A549 (cell line): ENCODE data around the gene DPEP2NB. TPM values are rescaled to one million over a fixed set of nuclear protein-coding genes. Genes with fewer than 3 reads are reported as not detected.

Experiments
- ATAC-seq, 2 experiments: fragments of 200-7000 bp in 1 of 2; fragments of >200 bp in 1 of 2; cut with Nextera tagmentation in 1 of 2; cut with Tn5 transposase in 1 of 2; 3 replicates each; pipeline versions ENCODE4 v1.8.0 to v1.9.1; 2018 to 2020; ENCODE audit warnings: mild to moderate bottlenecking in 1 of 2, moderate library complexity in 1 of 2
- CTCF ChIA-PET: fragments of 300-600 bp; sonication (Branson Sonifier 250); formaldehyde crosslinking; extraction: SDS; loops from one replicate; lab custom pipeline; 2021; ENCODE audit warnings: antibody characterized with exemption, inconsistent platforms; lab: Yijun Ruan, JAX
- POLR2A ChIA-PET: fragments of 350-600 bp; formaldehyde crosslinking; extraction: SDS; loops from one replicate; lab custom pipeline; 2021; ENCODE audit warnings: antibody characterized with exemption, inconsistent platforms; lab: Yijun Ruan, JAX
- DNase-seq, 2 experiments: peaks; one replicate each; pipeline versions ENCODE4 v3.0.0 to v3.0.0-alpha.2; 2011 to 2016; ENCODE audit warnings: low read depth in 1 of 2, low spot score in 1 of 2
- FAIRE-seq: peaks from 2 replicates; lab custom pipeline; 2011; peaks lifted over from hg19 to GRCh38; lab: Jason Lieb, UNC
- H3K27ac ChIP-seq, 2 experiments: fragments of >200 bp; sonication (Bioruptor Twin); formaldehyde crosslinking; 3 replicates each; pipeline ENCODE4 v1.5.1; 2016 to 2017
- H3K4me1 ChIP-seq: fragments of >200 bp; sonication (Bioruptor Twin); formaldehyde crosslinking; 3 replicates; pipeline ENCODE4 v1.6.1; 2016
- H3K4me2 ChIP-seq: fragments of >200 bp; sonication (Bioruptor Twin); formaldehyde crosslinking; 3 replicates; pipeline ENCODE4 v1.6.1; 2016
- H3K4me3 ChIP-seq: fragments of >200 bp; sonication (Bioruptor Twin); formaldehyde crosslinking; 3 replicates; pipeline ENCODE4 v1.5.1; 2016
- H3K9me3 ChIP-seq: fragments of >200 bp; sonication (Bioruptor Twin); formaldehyde crosslinking; 3 replicates; pipeline ENCODE4 v1.6.1; 2016
- BCL3 ChIP-seq: fragments of >200 bp; sonication (Bioruptor Twin); formaldehyde crosslinking; IDR thresholded peaks from 3 replicates; pipeline ENCODE4 v1.6.1; 2016
- CBX2 ChIP-seq: fragments of 200-600 bp; sonication (generic); IDR thresholded peaks from 2 replicates; pipeline ENCODE4 v1.6.1; 2016; ENCODE audit warnings: low read depth, mild to moderate bottlenecking, borderline replicate concordance
- CBX8 ChIP-seq: fragments of 200-600 bp; sonication (generic); IDR thresholded peaks from 2 replicates; pipeline ENCODE4 v1.6.1; 2016
- CEBPB ChIP-seq, 2 experiments: fragments of >200 bp in 1 of 2; sonication (Bioruptor Twin) in 1 of 2; formaldehyde crosslinking in 1 of 2; IDR thresholded peaks; 2 replicates each; pipeline ENCODE4 v1.6.1; 2012 to 2016
- CHD2 ChIP-seq: fragments of 150-350 bp; IDR thresholded peaks from 2 replicates; pipeline ENCODE4 v1.6.1; 2014; ENCODE audit warnings: low read length; ENCODE audit not compliant: partially characterized antibody
- E2F6 ChIP-seq: IDR thresholded peaks from 2 replicates; pipeline ENCODE4 v1.6.1; 2012; ENCODE audit warnings: low read depth, borderline replicate concordance
- HOXA7 ChIP-seq: fragments of 250-450 bp; sonication (Bioruptor Pico); IDR thresholded peaks from 2 replicates; pipeline ENCODE4 v1.5.0; 2020; ENCODE audit warnings: mild to moderate bottlenecking, moderate library complexity
- JUN ChIP-seq, 2 experiments: fragments of >200 bp; sonication (Bioruptor Twin); formaldehyde crosslinking; IDR thresholded peaks; 2 replicates in 1 of 2; 3 replicates in 1 of 2; pipeline ENCODE4 v1.6.1; 2016 to 2017
- JUNB ChIP-seq: fragments of >200 bp; sonication (Bioruptor Twin); formaldehyde crosslinking; IDR thresholded peaks from 2 replicates; pipeline ENCODE4 v1.6.1; 2016
- KDM1A ChIP-seq: fragments of 200-600 bp; sonication (generic); IDR thresholded peaks from 2 replicates; pipeline ENCODE4 v1.6.1; 2016; ENCODE audit warnings: low read depth, mild to moderate bottlenecking
- KDM5A ChIP-seq: fragments of 200-600 bp; sonication (generic); IDR thresholded peaks from 2 replicates; pipeline ENCODE4 v1.6.1; 2016; ENCODE audit warnings: antibody characterized with exemption, mild to moderate bottlenecking
- MYC ChIP-seq: IDR thresholded peaks from 2 replicates; pipeline ENCODE4 v1.6.1; 2012; ENCODE audit warnings: mild to moderate bottlenecking, inconsistent platforms, low read length, improper control_type of control experiment, borderline replicate concordance
- PBX3 ChIP-seq: IDR thresholded peaks from 2 replicates; pipeline ENCODE4 v1.6.1; 2012
- RARB ChIP-seq: fragments of 250-450 bp; sonication (Bioruptor Pico); IDR thresholded peaks from 2 replicates; pipeline ENCODE4 v1.8.0; 2021; ENCODE audit warnings: mild to moderate bottlenecking, moderate library complexity
- RCOR1 ChIP-seq: fragments of 150-350 bp; IDR thresholded peaks from 2 replicates; pipeline ENCODE4 v1.6.1; 2014; ENCODE audit warnings: antibody characterized with exemption, low read length, low read depth
- REST ChIP-seq: fragments of 200-600 bp; sonication (generic); IDR thresholded peaks from 2 replicates; pipeline ENCODE4 v1.6.1; 2016; ENCODE audit warnings: antibody characterized with exemption, mild to moderate bottlenecking, moderate library complexity
- RNF2 ChIP-seq: fragments of 200-600 bp; sonication (generic); IDR thresholded peaks from 2 replicates; pipeline ENCODE4 v1.6.1; 2016; ENCODE audit warnings: low read depth, mild to moderate bottlenecking, antibody characterized with exemption, moderate library complexity, borderline replicate concordance
- SMC3 ChIP-seq: fragments of >200 bp; sonication (Bioruptor Twin); formaldehyde crosslinking; IDR thresholded peaks from 3 replicates; pipeline ENCODE4 v1.6.1; 2018; ENCODE audit warnings: inconsistent platforms
- SREBF2 ChIP-seq: fragments of 450-650 bp; IDR thresholded peaks from 2 replicates; pipeline ENCODE4 v1.6.1; 2014; ENCODE audit warnings: mild to moderate bottlenecking, moderate library complexity
- TFCP2L1 ChIP-seq: fragments of 250-450 bp; sonication (Bioruptor Pico); IDR thresholded peaks from 2 replicates; pipeline ENCODE4 v1.5.0; 2021; ENCODE audit warnings: mild to moderate bottlenecking
- TP53 ChIP-seq: fragments of 250-450 bp; sonication (Bioruptor Pico); IDR thresholded peaks from 2 replicates; pipeline ENCODE4 v1.5.0; 2021; ENCODE audit warnings: mild to moderate bottlenecking, moderate library complexity
- ZFP36 ChIP-seq: fragments of 450-650 bp; IDR thresholded peaks from 2 replicates; pipeline ENCODE4 v1.6.1; 2014; ENCODE audit warnings: borderline replicate concordance; ENCODE audit not compliant: partially characterized antibody
- ZSCAN20 ChIP-seq: fragments of 250-450 bp; sonication (Bioruptor Pico); IDR thresholded peaks from 2 replicates; pipeline ENCODE4 v1.8.0; 2022; ENCODE audit warnings: mild to moderate bottlenecking, moderate library complexity
- WGBS: methylation state at CpG from one replicate; pipeline ENCODE4 v1.1.6; 2017; ENCODE audit errors: missing lambda C conversion rate; 5-methylcytosine and 5-hydroxymethylcytosine counted together
- polyA plus RNA-seq, 4 experiments: library from polyadenylated mRNA; depleted of rRNA in 3 of 4; stranded (reverse); fragments of >200 nt; fragmentation: RNase III in 1 of 4; extraction: RNeasy Plus Mini Kit Qiagen cat#74134 plus additional on column Dnase treatment in 1 of 4; gene quantifications; 2 replicates in 3 of 4; 3 replicates in 1 of 4; pipeline ENCODE4 v1.2.3, GENCODE V29; 2011 to 2017

DPEP2NB gene
- polyA plus RNA-seq, 2 of the 4 experiments (the other 2 are of a cell fraction): not detected

- Histone ChIP-seq H3K4me3 (no peak overlapping the region), H3K9me3 (no peaks in the 10 kb centered on the region), H3K27ac (no peak overlapping the region), H3K4me1 (no peaks in the 10 kb centered on the region), H3K4me2 (no peak overlapping the region)
- no peak for TF ChIP-seq SREBF2
- no peak for TF ChIP-seq E2F6
- no peak for TF ChIP-seq KDM1A
- TF ChIP-seq JUN (IDR thresholded peaks at IDR 0.05): no peak
- no peak for TF ChIP-seq RARB
- TF ChIP-seq CEBPB (IDR thresholded peaks at IDR 0.05): no peak
- TF ChIP-seq ZFP36: no peak
- no peak for TF ChIP-seq HOXA7 (CRISPR knock-in tag)
- TF ChIP-seq RCOR1: no peak
- no peak for TF ChIP-seq CBX8
- POLR2A ChIA-PET: no interaction called here
- 93% methylated on average over 3 of the region's 3 CpGs for WGBS
- CTCF ChIA-PET: interaction anchor here (0.7 to 2.3 kb wide), 5 partner anchors 10 to 239 kb away, joined by 3 to 12 read pairs (median 3); no protein-coding TSS in a partner anchor
- ATAC-seq: no peak
- FAIRE-seq: no peak
- DNase-seq: no peak
Observed at GRCh38 chr16:68055395-68055794, 39.7 kb upstream of the DPEP2NB start.

- POLR2A ChIA-PET: no interaction called here
Observed at GRCh38 chr16:68049449-68049848, 33.7 kb upstream of the DPEP2NB start.

GRCh38 chr16:68047987-68048386, 32.3 kb upstream of the DPEP2NB start:
- Histone ChIP-seq H3K4me2 (no peak overlapping the region), H3K9me3 (no peaks in the 10 kb centered on the region), H3K4me3 (no peak overlapping the region), H3K27ac (no peak overlapping the region), H3K4me1 (no peaks in the 10 kb centered on the region)
- TF ChIP-seq BCL3 (no peak), KDM5A (no peak), RNF2 (no peak), CHD2 (no peak), SMC3 (no peak), CBX2 (no peak), TP53 (CRISPR knock-in tag) (no peak), TFCP2L1 (CRISPR knock-in tag) (no peak), REST (no peak), MYC (no peak), JUN (IDR thresholded peaks at IDR 0.05) (no peak), PBX3 (no peak), ZSCAN20 (CRISPR knock-in tag) (no peak)
- FAIRE-seq: no peak
- DNase-seq: no peak
- POLR2A ChIA-PET: no interaction called here
- 90% methylated on average over 2 of the region's 2 CpGs for WGBS
- CTCF ChIA-PET: interaction anchor here (0.7 to 1.6 kb wide), 4 partner anchors 18 to 527 kb away, joined by 3 to 6 read pairs (median 3); no protein-coding TSS in a partner anchor
- ATAC-seq: no peak

More at GRCh38 chr16:68049449-68049848, 33.7 kb upstream of the DPEP2NB start:
- ATAC-seq (no peak), DNase-seq (no peak), FAIRE-seq (no peak)
- 94% methylated on average over 2 of the region's 2 CpGs for WGBS
- no peak overlapping the region for H3K4me2 ChIP-seq
- CTCF ChIA-PET: no interaction called here
- no peaks in the 10 kb centered on the region for H3K4me1 ChIP-seq
- no peak overlapping the region for H3K27ac ChIP-seq
- H3K9me3 ChIP-seq: no peaks in the 10 kb centered on the region
- TF ChIP-seq JUNB: no peak
- no peak for TF ChIP-seq ZFP36
- TF ChIP-seq KDM1A: no peak
- no peak overlapping the region for H3K4me3 ChIP-seq
